GM06990 (cell line): ENCODE measurements around the gene GOLGA6L7.

Experiments used
- DNase-seq: peaks from one replicate; pipeline ENCODE4 v3.0.0-alpha.2; 2011; ENCODE audit not compliant: insufficient read length; ENCODE audit errors: extremely low read depth
- H3K27me3 ChIP-seq: replicated peaks from 2 replicates; pipeline ENCODE4 v1.6.0; 2011; ENCODE audit warnings: low read length; ENCODE audit not compliant: control insufficient read depth, insufficient read depth
- H3K36me3 ChIP-seq: 2 replicates; pipeline ENCODE4 v1.5.1; 2011; ENCODE audit warnings: low read length; ENCODE audit not compliant: control insufficient read depth, insufficient read depth
- H3K4me3 ChIP-seq: replicated peaks from 2 replicates; pipeline ENCODE4 v1.5.1; 2011; ENCODE audit warnings: low read depth, mild to moderate bottlenecking, control low read depth, low read length
- TF ChIP-seq, protein P1 (sequence below): IDR thresholded peaks from 2 replicates; pipeline ENCODE4 v1.5.1; 2011; ENCODE audit warnings: low read length, control low read depth, mild to moderate bottlenecking, inconsistent platforms; ENCODE audit not compliant: insufficient read depth, poor library complexity, severe bottlenecking

Gene GOLGA6L7

DNA sequence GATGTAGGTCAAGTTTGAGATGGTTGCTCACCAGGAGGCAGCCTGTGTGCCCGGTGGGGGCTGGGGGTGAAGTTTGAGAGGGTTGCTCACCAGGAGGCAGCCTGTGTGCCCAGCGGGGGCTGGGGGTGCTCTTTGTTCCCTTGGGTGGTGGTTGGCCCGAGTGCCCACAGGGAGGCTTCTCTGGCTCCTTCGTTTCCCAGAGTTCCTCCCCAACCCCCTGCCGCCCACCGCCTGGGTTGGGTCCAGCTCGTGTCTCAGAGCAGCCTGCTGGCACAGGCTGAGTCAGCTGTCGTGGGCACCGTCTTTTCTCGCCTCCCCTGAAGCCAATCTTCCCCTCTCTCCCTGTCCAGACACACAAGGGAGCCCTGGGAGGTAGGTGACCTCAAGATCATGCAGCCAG, 40.5 kb upstream of the GOLGA6L7 start:
- DNase-seq = no peak
- Histone ChIP-seq H3K4me3 (no peak overlapping the region), H3K36me3 (no peaks in the 10 kb centered on the region), H3K27me3 (no peaks in the 10 kb centered on the region; the same call in 1 of the 2 replicates)
- TF ChIP-seq, protein P1, sequence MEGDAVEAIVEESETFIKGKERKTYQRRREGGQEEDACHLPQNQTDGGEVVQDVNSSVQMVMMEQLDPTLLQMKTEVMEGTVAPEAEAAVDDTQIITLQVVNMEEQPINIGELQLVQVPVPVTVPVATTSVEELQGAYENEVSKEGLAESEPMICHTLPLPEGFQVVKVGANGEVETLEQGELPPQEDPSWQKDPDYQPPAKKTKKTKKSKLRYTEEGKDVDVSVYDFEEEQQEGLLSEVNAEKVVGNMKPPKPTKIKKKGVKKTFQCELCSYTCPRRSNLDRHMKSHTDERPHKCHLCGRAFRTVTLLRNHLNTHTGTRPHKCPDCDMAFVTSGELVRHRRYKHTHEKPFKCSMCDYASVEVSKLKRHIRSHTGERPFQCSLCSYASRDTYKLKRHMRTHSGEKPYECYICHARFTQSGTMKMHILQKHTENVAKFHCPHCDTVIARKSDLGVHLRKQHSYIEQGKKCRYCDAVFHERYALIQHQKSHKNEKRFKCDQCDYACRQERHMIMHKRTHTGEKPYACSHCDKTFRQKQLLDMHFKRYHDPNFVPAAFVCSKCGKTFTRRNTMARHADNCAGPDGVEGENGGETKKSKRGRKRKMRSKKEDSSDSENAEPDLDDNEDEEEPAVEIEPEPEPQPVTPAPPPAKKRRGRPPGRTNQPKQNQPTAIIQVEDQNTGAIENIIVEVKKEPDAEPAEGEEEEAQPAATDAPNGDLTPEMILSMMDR = no peak

DNA sequence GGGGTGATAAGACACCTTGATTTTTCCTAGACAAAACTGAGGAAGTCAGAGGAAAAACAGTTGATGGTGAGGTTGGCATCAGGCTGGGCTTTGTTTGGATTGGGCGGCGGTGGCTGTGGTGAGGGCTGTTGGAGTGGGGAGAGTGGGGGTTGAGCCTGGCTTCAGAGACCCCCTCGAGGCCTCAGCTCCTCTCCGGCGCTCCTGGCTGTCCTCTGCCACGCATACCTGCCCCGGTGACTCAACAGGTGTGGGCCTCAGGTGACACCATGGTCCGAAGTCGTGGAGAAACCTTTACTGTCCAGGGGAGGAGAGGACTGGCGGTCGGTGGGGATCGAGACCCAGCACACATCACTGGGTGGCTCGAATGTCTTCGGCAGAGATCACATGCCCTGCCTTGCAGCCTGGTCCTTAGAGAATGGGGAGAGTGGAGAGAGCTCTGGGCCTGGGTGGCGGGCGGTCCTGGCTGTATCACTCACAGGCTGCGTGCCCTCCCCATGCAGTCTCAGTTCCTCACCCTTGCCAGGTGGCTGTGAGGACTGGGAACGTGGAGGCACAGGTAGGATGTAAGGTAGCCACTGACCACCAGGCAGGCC, 40.0 kb upstream of the GOLGA6L7 start:
- TF ChIP-seq, protein P1 = no peak
- no peak for DNase-seq

DNA sequence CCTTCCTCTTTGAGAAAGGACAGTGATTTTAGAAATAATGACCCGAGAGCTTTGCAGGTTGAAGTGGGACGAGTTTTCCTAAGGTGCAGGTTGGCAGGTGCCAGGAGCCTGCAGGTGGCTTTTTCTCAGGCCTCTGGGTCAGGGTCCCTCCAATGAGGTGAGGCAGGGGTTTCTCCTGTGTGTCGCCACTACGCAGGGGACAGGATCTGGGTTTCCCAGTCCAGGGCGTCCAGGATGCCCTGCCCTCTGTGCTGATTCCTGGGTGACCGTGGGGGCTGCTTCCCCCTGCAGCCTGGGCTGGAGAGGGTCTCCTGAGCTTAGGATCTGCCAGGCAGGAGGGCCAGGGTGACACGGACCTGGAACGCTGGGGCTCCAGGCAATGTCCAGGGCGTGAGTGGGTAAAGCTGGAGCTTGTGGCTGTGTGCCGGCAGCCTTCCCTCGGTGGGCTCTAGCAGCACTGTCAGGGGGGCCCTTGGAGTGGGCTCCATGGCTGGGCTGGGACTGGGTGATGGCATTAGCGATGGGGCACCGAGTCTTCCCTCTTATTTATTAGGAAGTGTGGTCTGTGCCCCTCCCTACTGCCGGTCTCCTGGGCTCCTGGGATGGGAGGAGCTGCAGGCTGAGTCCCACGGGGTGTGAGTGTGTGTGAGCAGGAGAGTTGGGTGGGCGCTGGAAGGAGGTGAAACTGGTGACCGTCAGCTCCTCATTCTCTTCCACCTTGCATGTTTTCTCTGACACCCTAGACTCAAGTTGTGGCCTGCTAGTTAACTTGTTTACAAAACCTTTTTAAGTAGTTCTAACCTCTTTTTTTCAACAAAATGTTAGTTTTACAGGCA, 39.1 kb upstream of the GOLGA6L7 start:
- Histone ChIP-seq H3K4me3 (no peak overlapping the region), H3K36me3 (no peaks in the 10 kb centered on the region), H3K27me3 (no peaks in the 10 kb centered on the region; the same call in 1 of the 2 replicates)
- TF ChIP-seq, protein P1 = no peak
- no peak for DNase-seq

More for the DNA sequence above, 40.0 kb upstream of the GOLGA6L7 start:
- H3K4me3 ChIP-seq = no peak overlapping the region
- H3K27me3 ChIP-seq = no peaks in the 10 kb centered on the region; the same call in 1 of the 2 replicates
- H3K36me3 ChIP-seq = no peaks in the 10 kb centered on the region

DNA sequence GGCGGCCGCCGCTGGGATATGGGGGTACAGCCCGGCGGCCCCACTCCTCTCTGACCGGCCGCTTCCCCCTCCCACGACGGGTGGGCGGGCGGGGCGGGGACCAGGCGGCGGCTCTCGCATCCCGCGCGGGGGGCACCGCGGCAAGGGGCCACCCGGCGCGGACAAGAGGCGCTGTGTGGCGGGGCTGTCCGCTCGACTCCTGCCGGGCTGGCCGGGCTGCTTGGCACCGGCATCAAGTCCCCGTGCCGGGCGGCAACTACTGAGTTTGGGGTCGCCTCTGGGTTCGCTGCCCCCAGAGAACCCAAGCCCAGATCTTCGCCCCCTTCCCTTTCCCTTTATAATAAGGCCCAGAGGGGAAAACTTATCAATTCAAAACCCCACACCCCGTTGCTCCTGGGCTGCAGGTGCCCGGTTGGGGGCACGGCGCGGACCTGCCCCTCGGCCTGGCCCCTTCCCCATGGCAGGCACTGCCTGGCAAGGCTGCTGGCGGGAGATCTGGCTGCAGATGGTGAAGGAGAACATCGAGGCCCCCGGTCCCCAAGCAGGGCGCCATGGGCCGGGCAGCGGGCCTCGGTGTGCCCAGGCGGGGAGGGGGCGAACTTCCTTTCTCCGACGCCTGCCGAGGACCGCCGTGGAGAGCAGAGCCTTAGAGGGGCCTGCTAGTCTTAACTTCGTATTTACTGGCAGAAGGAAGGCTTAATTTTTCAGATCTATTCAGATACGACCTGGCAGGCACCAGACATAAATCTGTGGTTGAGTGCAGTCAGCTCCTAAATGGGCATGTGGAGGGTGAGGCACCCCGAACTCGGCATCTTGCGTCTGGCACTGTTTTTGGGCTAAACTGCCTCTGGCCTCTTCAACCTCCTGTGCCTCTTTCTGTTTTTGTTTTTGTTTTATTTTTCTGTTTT, 38.2 kb upstream of the GOLGA6L7 start:
- DNase-seq = no peak
- H3K36me3 ChIP-seq = no peaks in the 10 kb centered on the region
- H3K27me3 ChIP-seq = no peaks in the 10 kb centered on the region; the same call in 1 of the 2 replicates
- H3K4me3 ChIP-seq = no peak overlapping the region
- TF ChIP-seq, protein P1 = no peak

DNA sequence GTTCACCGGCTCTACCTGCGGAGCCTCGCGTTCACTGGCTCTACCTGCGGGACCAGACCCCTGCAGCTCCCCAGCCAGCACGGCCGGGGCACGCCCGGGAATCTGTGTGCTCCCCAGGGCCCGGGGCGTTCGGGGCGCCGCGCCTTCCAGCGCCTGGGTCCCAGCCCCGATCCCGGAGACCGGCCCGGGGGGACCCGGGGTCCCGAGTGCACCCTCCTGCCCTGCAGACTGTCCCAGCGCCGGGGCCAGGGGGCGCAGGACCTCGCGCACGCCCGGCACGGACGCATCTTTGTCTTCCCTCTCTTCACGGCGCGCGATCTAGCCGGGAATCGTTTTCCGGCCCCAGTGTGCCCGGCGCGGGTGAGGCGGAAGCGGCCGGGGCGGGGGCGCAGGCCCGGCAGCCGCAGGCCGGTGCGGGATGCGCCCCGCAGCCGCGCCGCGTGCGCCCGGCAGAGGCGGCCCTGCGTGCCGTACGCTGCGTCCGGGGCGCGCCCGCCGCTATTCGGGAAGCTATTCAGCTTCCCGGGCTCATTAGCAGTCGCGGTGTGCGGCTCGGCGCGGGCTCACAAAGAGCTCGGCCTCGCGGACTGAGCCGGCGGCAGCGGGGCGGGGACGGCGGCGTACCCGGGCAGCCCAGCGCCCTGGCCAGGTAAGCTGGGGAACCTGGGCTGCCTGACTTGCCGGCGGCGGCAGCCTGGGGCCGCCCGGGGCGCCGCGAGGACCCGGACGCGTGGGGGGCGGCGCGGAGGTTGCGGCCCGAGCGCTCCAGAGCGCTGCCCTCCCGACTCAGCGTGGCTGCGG, 37.4 kb upstream of the GOLGA6L7 start, which contains the start of gene APBA2:
TSS of gene APBA2 (plus strand) at position 345 of the 801 bp plus-strand sequence. CDS start 167,911 bp downstream, outside the sequence.
- TF ChIP-seq, protein P1 = no peak
- no peak for DNase-seq
- no peaks in the 10 kb centered on the region; the same call in 1 of the 2 replicates for H3K27me3 ChIP-seq
- no peak within 1 kb of the TSS for H3K4me3 ChIP-seq
- no peaks in the 10 kb centered on the region for H3K36me3 ChIP-seq
